AG04449 (cell line): Measurements from ENCODE around the gene NRG3.

Experiments used
- CTCF ChIA-PET: fragments of 350-600 bp; formaldehyde crosslinking; extraction: SDS; loops from one replicate; lab custom pipeline; 2021; ENCODE audit warnings: antibody characterized with exemption; lab: Yijun Ruan, JAX
- POLR2A ChIA-PET: fragments of 400-600, 350-600 bp; formaldehyde crosslinking; extraction: SDS; loops from one replicate; lab custom pipeline; 2020; ENCODE audit warnings: antibody characterized with exemption, inconsistent platforms; lab: Yijun Ruan, JAX
- DNase-seq: peaks from one replicate; pipeline ENCODE4 v3.0.0-alpha.2; 2010; ENCODE audit warnings: low read depth, low spot score
- H3K4me3 ChIP-seq: 2 replicates; pipeline ENCODE4 v1.5.1; 2011; ENCODE audit warnings: low read depth, mild to moderate bottlenecking, control low read depth, low read length
- TF ChIP-seq, protein P1 (sequence below): IDR thresholded peaks from one replicate; pipeline ENCODE4 v1.5.1; 2011; ENCODE audit warnings: mild to moderate bottlenecking, moderate library complexity, low read length, control low read depth, inconsistent platforms; ENCODE audit not compliant: insufficient read depth; ENCODE audit errors: missing control alignments

The NRG3 gene

DNA sequence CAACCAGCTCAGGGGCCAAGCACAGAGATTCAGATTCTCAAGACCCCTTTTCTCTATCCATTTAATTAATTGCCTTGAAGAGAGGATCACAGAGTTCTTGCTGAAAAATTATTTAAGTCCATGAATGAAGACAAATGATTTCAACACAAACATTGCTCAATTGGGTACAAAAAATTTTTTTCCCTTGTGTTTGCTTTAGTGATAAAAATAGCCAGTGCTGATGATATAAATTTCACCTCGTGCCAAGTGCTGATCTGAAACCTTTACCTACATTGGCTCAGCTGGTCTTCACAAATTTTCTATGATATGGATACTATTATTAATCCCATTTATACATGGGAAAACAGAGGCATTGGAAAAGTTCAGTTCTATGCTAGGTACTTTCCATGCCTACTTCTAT, 377.1 kb downstream of the NRG3 start:
- DNase-seq: no peak
- no peak overlapping the region for H3K4me3 ChIP-seq
- TF ChIP-seq, protein P1, sequence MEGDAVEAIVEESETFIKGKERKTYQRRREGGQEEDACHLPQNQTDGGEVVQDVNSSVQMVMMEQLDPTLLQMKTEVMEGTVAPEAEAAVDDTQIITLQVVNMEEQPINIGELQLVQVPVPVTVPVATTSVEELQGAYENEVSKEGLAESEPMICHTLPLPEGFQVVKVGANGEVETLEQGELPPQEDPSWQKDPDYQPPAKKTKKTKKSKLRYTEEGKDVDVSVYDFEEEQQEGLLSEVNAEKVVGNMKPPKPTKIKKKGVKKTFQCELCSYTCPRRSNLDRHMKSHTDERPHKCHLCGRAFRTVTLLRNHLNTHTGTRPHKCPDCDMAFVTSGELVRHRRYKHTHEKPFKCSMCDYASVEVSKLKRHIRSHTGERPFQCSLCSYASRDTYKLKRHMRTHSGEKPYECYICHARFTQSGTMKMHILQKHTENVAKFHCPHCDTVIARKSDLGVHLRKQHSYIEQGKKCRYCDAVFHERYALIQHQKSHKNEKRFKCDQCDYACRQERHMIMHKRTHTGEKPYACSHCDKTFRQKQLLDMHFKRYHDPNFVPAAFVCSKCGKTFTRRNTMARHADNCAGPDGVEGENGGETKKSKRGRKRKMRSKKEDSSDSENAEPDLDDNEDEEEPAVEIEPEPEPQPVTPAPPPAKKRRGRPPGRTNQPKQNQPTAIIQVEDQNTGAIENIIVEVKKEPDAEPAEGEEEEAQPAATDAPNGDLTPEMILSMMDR: no peak
- ChIA-PET POLR2A (no interaction called here), CTCF (no interaction called here)

DNA sequence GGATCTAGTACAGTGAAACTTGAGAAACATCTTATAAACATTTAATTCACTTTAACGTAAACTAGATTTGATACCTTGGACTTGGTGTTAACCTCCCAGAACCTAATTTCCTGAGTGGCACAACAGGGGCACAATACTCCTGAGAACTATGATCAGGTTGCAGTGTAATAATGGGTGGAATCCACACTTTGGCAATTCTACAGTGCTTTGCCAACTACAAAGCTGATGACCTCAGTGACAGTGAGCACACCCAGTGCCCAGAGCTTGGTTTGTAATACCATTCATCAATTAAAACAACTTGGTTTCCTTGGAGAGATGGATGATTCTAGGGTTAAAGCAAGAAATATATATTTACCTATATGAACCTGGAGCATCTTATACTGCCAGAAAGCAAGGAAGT, 379.2 kb downstream of the NRG3 start:
- ChIA-PET CTCF (no interaction called here), POLR2A (no interaction called here)
- no peak overlapping the region for H3K4me3 ChIP-seq
- DNase-seq: no peak
- TF ChIP-seq, protein P1: no peak

DNA sequence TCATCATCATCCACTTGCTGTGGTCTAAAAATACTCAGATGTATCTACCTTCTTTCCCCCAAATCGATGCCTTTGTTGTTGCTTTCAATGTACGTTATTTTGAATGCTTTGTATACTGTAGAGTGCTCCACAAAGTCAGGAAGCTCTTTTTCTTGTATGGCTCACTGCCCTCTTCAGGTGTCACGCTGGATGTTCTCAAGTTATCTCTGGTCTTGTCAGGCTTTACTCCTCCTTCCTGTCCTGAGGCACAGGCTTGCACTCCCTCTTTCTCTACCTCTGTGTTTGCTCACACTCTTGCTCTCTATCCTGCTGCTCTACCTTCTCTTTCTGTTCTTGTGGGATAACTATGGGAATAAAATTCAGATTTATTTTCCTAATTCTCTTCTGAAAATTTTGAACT, 381.3 kb downstream of the NRG3 start:
- DNase-seq: no peak
- ChIA-PET POLR2A (no interaction called here), CTCF (no interaction called here)
- TF ChIP-seq, protein P1: no peak
- H3K4me3 ChIP-seq: no peak overlapping the region

DNA sequence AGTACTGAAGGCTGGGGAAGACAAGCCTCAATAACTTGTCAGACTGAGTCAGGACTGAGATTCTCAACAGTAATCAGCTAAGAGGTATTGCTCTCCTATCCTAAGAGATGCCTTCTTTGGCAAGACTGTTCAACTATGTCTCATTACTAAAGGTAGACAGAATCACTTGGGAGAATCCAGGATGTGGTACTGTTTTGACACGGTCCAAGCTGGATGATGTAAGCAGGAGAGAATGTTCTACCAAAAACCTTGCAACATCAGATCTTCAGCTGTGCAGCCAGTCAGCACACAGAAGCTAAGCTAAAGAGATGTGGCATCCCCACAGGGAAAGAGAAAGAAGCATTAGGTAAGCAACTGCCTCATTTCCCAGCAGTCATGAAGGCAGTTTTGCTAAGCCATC, 391.4 kb downstream of the NRG3 start:
- POLR2A ChIA-PET: no interaction called here
- no peak for DNase-seq
- H3K4me3 ChIP-seq: no peak overlapping the region
- CTCF ChIA-PET: no interaction called here
- TF ChIP-seq, protein P1: no peak

DNA sequence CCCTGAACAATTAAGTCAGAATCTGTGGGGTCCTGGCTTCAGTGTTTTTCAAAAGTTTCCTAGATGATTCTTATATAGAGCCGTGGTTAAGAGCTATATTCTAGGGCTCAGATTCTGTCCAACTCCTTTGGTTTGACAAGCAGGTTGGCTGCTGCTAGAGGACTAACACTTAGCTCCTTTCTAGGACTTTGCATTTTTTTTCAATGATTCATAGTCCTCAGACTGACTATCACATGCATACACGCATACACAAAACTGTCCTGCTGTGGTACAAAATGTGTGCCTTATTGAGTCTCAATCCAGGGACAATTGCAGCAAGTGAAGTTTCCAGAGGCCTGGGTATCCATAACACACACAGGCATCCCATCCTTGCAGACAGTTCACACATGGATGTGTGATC, 392.0 kb downstream of the NRG3 start:
- CTCF ChIA-PET: no interaction called here
- TF ChIP-seq, protein P1: no peak
- POLR2A ChIA-PET: no interaction called here

DNA sequence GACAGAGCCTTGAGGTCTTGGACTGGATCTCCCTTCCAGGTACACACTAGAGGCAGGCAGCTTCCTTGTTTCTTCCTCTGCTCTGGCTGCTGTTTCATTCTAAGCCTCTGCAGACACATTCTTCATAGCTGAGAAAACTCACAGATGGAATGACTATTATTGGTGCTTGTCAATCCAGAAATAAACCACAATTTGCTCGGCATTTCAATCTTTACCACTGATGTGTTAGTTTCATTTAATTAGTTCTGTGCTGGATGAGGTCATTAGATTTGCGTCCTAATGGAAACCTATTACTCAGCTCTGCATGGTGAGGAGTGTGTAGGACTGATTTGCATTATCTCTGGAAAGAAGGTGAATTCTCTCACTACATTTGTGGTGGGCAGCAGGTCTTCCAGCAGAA, 392.5 kb downstream of the NRG3 start:
- DNase-seq: no peak
- ChIA-PET POLR2A (no interaction called here), CTCF (no interaction called here)
- no peak overlapping the region for H3K4me3 ChIP-seq
- TF ChIP-seq, protein P1: no peak

More for the DNA sequence above, 392.0 kb downstream of the NRG3 start:
- H3K4me3 ChIP-seq: no peak overlapping the region
- no peak for DNase-seq
